DND-41 (cell line): ENCODE results near the gene PRR19.

Experiments
- ATAC-seq: fragments of 200-7000 bp; cut with Tn5 transposase; 3 replicates; pipeline ENCODE4 v1.9.1; 2021; ENCODE audit warnings: low read depth; ENCODE audit not compliant: insufficient read depth
- DNase-seq: peaks from one replicate; pipeline ENCODE4 v3.0.0-alpha.2; 2020
- H2AFZ ChIP-seq: 2 replicates; pipeline ENCODE4 v1.6.0; 2012; ENCODE audit warnings: low read depth, low read length
- H3K27ac ChIP-seq: 2 replicates; pipeline ENCODE4 v1.5.1; 2012; ENCODE audit warnings: low read length, inconsistent platforms
- H3K27me3 ChIP-seq: fragments of 200-600 bp; sonication (generic); 2 replicates; pipeline ENCODE4 v1.6.0; 2012; ENCODE audit warnings: low read length, mild to moderate bottlenecking, inconsistent platforms; ENCODE audit not compliant: insufficient read depth, poor library complexity
- H3K36me3 ChIP-seq: 2 replicates; pipeline ENCODE4 v1.5.1; 2012; ENCODE audit warnings: low read length, inconsistent platforms; ENCODE audit not compliant: insufficient read depth
- H3K4me1 ChIP-seq: 2 replicates; pipeline ENCODE4 v1.5.1; 2012; ENCODE audit warnings: mild to moderate bottlenecking, low read length; ENCODE audit not compliant: insufficient read depth
- H3K4me2 ChIP-seq: 2 replicates; pipeline ENCODE4 v1.6.0; 2012; ENCODE audit warnings: mild to moderate bottlenecking, moderate library complexity, low read length, inconsistent platforms; ENCODE audit not compliant: insufficient read depth
- H3K4me3 ChIP-seq, 2 experiments: fragments of 200-600 bp in 1 of 2; shearing (Covaris generic) in 1 of 2; 2 replicates each; pipeline ENCODE4 v1.5.1; 2012 to 2016; ENCODE audit warnings: inconsistent platforms in 2 of 2, low read length in 2 of 2, mild to moderate bottlenecking in 2 of 2, low read depth in 1 of 2, moderate library complexity in 1 of 2
- H3K79me2 ChIP-seq: 2 replicates; pipeline ENCODE4 v1.6.0; 2012; ENCODE audit warnings: low read length, inconsistent platforms; ENCODE audit not compliant: insufficient read depth
- H3K9ac ChIP-seq: 2 replicates; pipeline ENCODE4 v1.6.0; 2012; ENCODE audit warnings: low read depth, mild to moderate bottlenecking, inconsistent platforms, low read length, moderate library complexity
- H3K9me3 ChIP-seq: 2 replicates; pipeline ENCODE4 v1.5.1; 2012; ENCODE audit warnings: low read length, moderate library complexity, mild to moderate bottlenecking, inconsistent platforms; ENCODE audit not compliant: insufficient read depth, severe bottlenecking
- H4K20me1 ChIP-seq: 2 replicates; pipeline ENCODE4 v1.6.0; 2012; ENCODE audit warnings: low read length; ENCODE audit not compliant: insufficient read depth
- CTCF ChIP-seq: IDR thresholded peaks from 2 replicates; pipeline ENCODE4 v1.5.1; 2012; ENCODE audit warnings: borderline replicate concordance, low read length, moderate library complexity, mild to moderate bottlenecking; ENCODE audit not compliant: poor library complexity, severe bottlenecking; ENCODE audit errors: extremely low read depth
- EZH2 ChIP-seq: IDR thresholded peaks from 3 replicates; pipeline ENCODE4 v1.6.1; 2012; ENCODE audit warnings: borderline replicate concordance, low read depth, mild to moderate bottlenecking, moderate library complexity, low read length, inconsistent platforms; ENCODE audit not compliant: severe bottlenecking

The PRR19 gene

GRCh38 chr19:42332059-42332458 is 30.1 kb downstream of the PRR19 start:
- Histone ChIP-seq H4K20me1 (peaks cover 21% of the 10 kb centered on the region; the same call in 1 of the 2 replicates), H3K4me1 (peaks cover 17% of the 10 kb centered on the region), H3K9me3 (no peaks in the 10 kb centered on the region), H3K9ac (no peak overlapping the region), H3K79me2 (peaks cover 18% of the 10 kb centered on the region), H2AFZ (no peak overlapping the region), H3K27me3 (no peaks in the 10 kb centered on the region), H3K27ac (no peak overlapping the region), H3K4me2 (no peak overlapping the region), H3K36me3 (peaks cover 11% of the 10 kb centered on the region), H3K4me3 (no peak overlapping the region)
- DNase-seq = no peak
- ATAC-seq = no peak
- TF ChIP-seq EZH2 = no peak
- TF ChIP-seq CTCF = no peak

GRCh38 chr19:42333018-42333417 is 31.1 kb downstream of the PRR19 start:
- Histone ChIP-seq H3K9me3 (no peaks in the 10 kb centered on the region), H3K9ac (no peak overlapping the region), H3K79me2 (peaks cover 10% of the 10 kb centered on the region; the same call in 1 of the 2 replicates), H2AFZ (no peak overlapping the region), H3K27ac (no peak overlapping the region), H3K36me3 (peaks cover 12% of the 10 kb centered on the region), H4K20me1 (peaks cover 15% of the 10 kb centered on the region; the same call in 1 of the 2 replicates), H3K27me3 (no peaks in the 10 kb centered on the region), H3K4me3 (no peak overlapping the region), H3K4me1 (peaks cover 7% of the 10 kb centered on the region), H3K4me2 (no peak overlapping the region)
- DNase-seq = no peak
- no peak for ATAC-seq
- TF ChIP-seq EZH2 (no peak), CTCF (no peak)

- H2AFZ ChIP-seq = no peak overlapping the region
- H3K4me1 ChIP-seq = no peaks in the 10 kb centered on the region; the same call in 1 of the 2 replicates
- H3K4me2 ChIP-seq = no peak overlapping the region
- no peak overlapping the region for H3K4me3 ChIP-seq
- TF ChIP-seq CTCF (no peak), EZH2 (no peak)
- ATAC-seq (no peak), DNase-seq (no peak)
- H3K9me3 ChIP-seq = no peaks in the 10 kb centered on the region
- H3K27ac ChIP-seq = no peak overlapping the region
- H4K20me1 ChIP-seq = peaks cover 15% of the 10 kb centered on the region; the same call in 1 of the 2 replicates
- peaks cover 5% of the 10 kb centered on the region; the same call in 1 of the 2 replicates for H3K79me2 ChIP-seq
- no peak overlapping the region for H3K9ac ChIP-seq
- no peaks in the 10 kb centered on the region for H3K27me3 ChIP-seq
- H3K36me3 ChIP-seq = peaks cover 12% of the 10 kb centered on the region
Observed at GRCh38 chr19:42333975-42334696, 32.2 kb downstream of the PRR19 start.
